ENCODE measurements around the gene N4BP3.

GRCh38 chr5:178126556-178126955, 13.2 kb downstream of the N4BP3 start:
- no peak for TF ChIP-seq CTCF (IDR thresholded peaks at IDR 0.05)
- no peak for TF ChIP-seq SP1 (CRISPR knock-in tag; conservative IDR thresholded peaks at IDR 0.05)
- no peak for TF ChIP-seq GABPB1 (CRISPR knock-in tag; IDR thresholded peaks at IDR 0.05)

Measured in WTC11 (cell line).